ENCODE data around the gene PRAMEF8. TPM values are rescaled to one million over a fixed set of nuclear protein-coding genes. Genes with fewer than 3 reads are reported as not detected.

Gene PRAMEF8
- total RNA-seq, result not detected in 2 replicates

DNA sequence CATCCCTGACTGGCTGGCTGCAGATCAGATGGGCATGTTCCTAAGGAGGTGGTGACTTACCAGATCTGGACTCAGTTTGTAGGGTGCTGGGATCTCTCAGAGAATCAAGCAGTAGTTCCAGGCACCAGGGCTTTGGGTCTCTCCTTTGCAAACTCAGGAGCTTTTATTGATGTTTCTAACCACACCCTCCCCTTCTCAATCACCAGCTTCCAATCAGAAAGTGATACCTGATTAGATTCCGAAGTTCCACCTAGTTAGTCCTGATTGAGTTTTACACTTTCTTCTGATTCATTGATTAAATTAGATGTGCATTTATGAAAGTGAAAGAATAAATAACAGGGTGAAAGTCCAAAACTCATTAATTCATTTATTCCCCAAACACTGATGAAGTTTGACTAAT is at the start of gene PRAMEF8:
Gene PRAMEF8 (minus strand): TSS at position 101 of the 400 bp plus-strand sequence. CDS start 1,046 bp downstream, outside the sequence.

DNA sequence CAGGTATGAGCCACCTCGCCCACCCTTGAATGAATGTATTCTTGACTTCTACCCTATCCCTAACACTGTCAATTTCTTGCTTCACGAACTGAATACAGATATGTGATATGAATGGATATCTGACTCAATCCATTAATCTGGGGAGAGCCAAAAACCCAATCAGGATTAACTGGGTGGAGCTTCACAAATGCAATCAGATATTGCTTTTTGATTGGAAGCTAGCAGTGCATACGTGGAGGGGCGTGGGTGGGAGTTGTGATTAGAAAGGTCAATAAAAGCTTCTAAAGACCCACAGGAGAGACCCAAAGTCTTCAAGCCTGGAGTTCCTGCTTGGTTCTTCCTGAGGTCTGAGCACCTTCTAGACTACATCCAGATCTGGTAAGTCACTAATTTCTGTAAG is 30.3 kb upstream of the PRAMEF8 start, which contains the start of gene PRAMEF15:
Gene PRAMEF15 (plus strand): TSS at position 301 of the 400 bp plus-strand sequence. CDS start 2,827 bp downstream, outside the sequence.

DNA sequence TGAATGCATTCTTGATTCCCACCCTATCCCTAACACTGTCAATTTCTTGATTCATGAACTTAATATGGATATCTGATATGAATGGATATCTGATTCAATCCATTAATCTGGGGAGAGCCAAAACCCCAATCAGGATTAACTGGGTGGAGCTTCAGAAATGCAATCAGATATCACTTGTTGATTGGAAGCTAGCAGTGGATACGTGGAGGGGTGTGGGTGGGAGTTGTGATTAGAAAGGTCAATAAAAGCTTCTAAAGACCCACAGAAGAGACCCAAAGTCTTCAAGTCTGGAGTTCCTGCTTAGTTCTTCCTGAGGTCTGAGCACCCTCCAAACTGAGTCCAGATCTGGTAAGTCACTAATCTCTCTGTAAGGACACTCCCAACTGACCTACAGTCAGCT is 18.3 kb upstream of the PRAMEF8 start, which contains the start of gene PRAMEF33:
Gene PRAMEF33 (plus strand): TSS at position 301 of the 400 bp plus-strand sequence. CDS start 2,416 bp downstream, outside the sequence.

DNA sequence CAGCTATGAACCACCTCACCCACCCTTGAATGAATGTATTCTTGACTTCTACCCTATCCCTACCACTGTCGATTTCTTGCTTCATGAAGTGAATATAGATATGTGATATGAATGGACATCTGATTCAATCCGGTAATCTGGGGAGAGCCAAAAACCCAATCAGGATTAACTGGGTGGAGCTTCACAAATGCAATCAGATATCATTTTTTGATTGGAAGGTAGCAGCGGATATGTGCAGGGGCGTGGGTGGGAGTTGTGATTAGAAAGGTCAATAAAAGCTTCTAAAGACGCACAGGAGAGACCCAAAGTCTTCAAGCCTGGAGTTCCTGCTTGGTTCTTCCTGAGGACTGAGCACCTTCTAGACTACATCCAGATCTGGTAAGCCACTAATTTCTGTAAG is 31.0 kb downstream of the PRAMEF8 start, which contains the start of gene PRAMEF5:
Gene PRAMEF5 (plus strand): TSS at position 301 of the 400 bp plus-strand sequence. CDS start 5,071 bp downstream, outside the sequence.

Other genes starting within 250 kb of the PRAMEF8 start
- gene PRAMEF27, start 228.6 kb downstream of the PRAMEF8 start, total RNA-seq, result not detected in 2 replicates
- not detected in 2 replicates for gene HNRNPCL3, start 224.4 kb downstream of the PRAMEF8 start, total RNA-seq
- not detected in 2 replicates for gene PRAMEF25, start 214.4 kb downstream of the PRAMEF8 start, total RNA-seq
- not detected in 2 replicates for gene HNRNPCL2, start 168.3 kb downstream of the PRAMEF8 start, total RNA-seq
- gene PRAMEF26, start 129.1 kb downstream of the PRAMEF8 start, total RNA-seq, result not detected in 2 replicates
- not detected in 2 replicates for gene HNRNPCL4, start 119.5 kb downstream of the PRAMEF8 start, total RNA-seq
- gene PRAMEF9, start 113.3 kb downstream of the PRAMEF8 start, total RNA-seq, result not detected in 2 replicates
- not detected in 2 replicates for gene PRAMEF13, start 83.7 kb downstream of the PRAMEF8 start, total RNA-seq
- not detected in 2 replicates for gene PRAMEF18, start 59.0 kb downstream of the PRAMEF8 start, total RNA-seq
- not detected in 2 replicates for gene PRAMEF5, start 30.9 kb downstream of the PRAMEF8 start, total RNA-seq
- not detected in 2 replicates for gene PRAMEF33, start 18.4 kb upstream of the PRAMEF8 start, total RNA-seq
- not detected in 2 replicates for gene PRAMEF15, start 30.4 kb upstream of the PRAMEF8 start, total RNA-seq
- gene PRAMEF14, start 62.0 kb upstream of the PRAMEF8 start, total RNA-seq, result not detected in 2 replicates
- not detected in 2 replicates for gene PRAMEF19, start 86.8 kb upstream of the PRAMEF8 start, total RNA-seq
- not detected in 2 replicates for gene PRAMEF17, start 104.5 kb upstream of the PRAMEF8 start, total RNA-seq
- not detected in 2 replicates for gene PRAMEF20, start 125.3 kb upstream of the PRAMEF8 start, total RNA-seq
- gene LRRC38, start 228.9 kb upstream of the PRAMEF8 start, total RNA-seq, result 0.07 TPM in 1 of 2 replicates, not detected in the other

Measured in smooth muscle cell of the pulmonary artery (primary cell).